GM04504 (cell line): ENCODE data around the gene NETO1.

Experiments
- DNase-seq: peaks from one replicate; pipeline ENCODE4 v3.0.0-alpha.2; 2012; ENCODE audit warnings: low read depth

The NETO1 gene

GRCh38 chr18:72867746-72868584 is at the start of gene NETO1:
Gene NETO1, minus strand, starts transcription at chr18:72867987. Its CDS starts 696 bp downstream, at chr18:72867291.
- DNase-seq = no peak

- DNase-seq = no peak
Observed at GRCh38 chr18:72910045-72910444, 42.3 kb upstream of the NETO1 start.

- DNase-seq = no peak
Observed at GRCh38 chr18:72908181-72908580, 40.4 kb upstream of the NETO1 start.

GRCh38 chr18:72903033-72903432 is 35.2 kb upstream of the NETO1 start:
- no peak for DNase-seq

GRCh38 chr18:72899338-72899737 is 31.6 kb upstream of the NETO1 start:
- DNase-seq = no peak

GRCh38 chr18:72898870-72899269 is 31.1 kb upstream of the NETO1 start:
- no peak for DNase-seq

GRCh38 chr18:72895548-72895947 is 27.8 kb upstream of the NETO1 start:
- no peak for DNase-seq

- no peak for DNase-seq
Observed at GRCh38 chr18:72878561-72878960, 10.8 kb upstream of the NETO1 start.

- DNase-seq = no peak
Observed at GRCh38 chr18:72878143-72878542, 10.4 kb upstream of the NETO1 start.

- no peak for DNase-seq
Observed at GRCh38 chr18:72871091-72871490, 3.3 kb upstream of the NETO1 start.

- DNase-seq = no peak
Observed at GRCh38 chr18:72869226-72870185, 1.7 kb upstream of the NETO1 start.

GRCh38 chr18:72868585-72869225 is 918 bp upstream of the NETO1 start:
- DNase-seq = no peak

- no peak for DNase-seq
Observed at GRCh38 chr18:72866901-72867745, 664 bp downstream of the NETO1 start.

GRCh38 chr18:72866442-72866900 is 1.3 kb downstream of the NETO1 start:
- DNase-seq = no peak

GRCh38 chr18:72863754-72864153 is 4.0 kb downstream of the NETO1 start:
- no peak for DNase-seq

- no peak for DNase-seq
Observed at GRCh38 chr18:72859088-72859487, 8.7 kb downstream of the NETO1 start.

- no peak for DNase-seq
Observed at GRCh38 chr18:72849671-72850070, 18.1 kb downstream of the NETO1 start.

- no peak for DNase-seq
Observed at GRCh38 chr18:72848503-72849237, 19.1 kb downstream of the NETO1 start.

GRCh38 chr18:72847771-72848170 is 20.0 kb downstream of the NETO1 start:
- DNase-seq = no peak

- DNase-seq = no peak
Observed at GRCh38 chr18:72846736-72847533, 20.9 kb downstream of the NETO1 start.
